ENCODE measurements around the gene FAF2. TPM values are rescaled to one million over a fixed set of nuclear protein-coding genes. Genes with fewer than 3 reads are reported as not detected.
"Not testable (repeated sequence)": the region's sequence is repeated elsewhere in the genome, so short reads cannot be mapped to it uniquely, and the experiment has no call there.

Gene FAF2
- total RNA-seq, 2 experiments from 2014 or later, result 30.0 to 32.8 TPM

DNA sequence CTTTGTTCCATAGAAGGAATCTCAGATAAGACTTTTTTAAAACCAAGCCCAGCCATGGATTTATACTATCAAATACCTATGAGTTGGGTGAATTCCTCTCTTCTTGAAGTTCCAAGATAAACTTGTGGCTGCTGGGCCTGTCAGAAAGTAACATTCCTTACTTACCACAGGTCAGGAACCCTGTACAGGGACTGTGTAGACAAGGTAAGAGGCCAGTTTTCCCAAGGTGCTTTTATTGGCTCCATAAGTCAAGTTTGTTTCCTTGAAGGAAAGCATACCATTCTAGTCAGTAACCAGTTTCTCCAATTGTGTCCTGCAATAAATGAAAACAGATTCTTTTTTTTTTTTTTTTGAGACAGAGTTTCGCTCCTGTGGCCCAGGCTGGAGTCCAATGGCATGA, 23.0 kb upstream of the FAF2 start:
- intact Hi-C loops (cut with micrococcal nuclease), result no loop called here
- Mint-ChIP-seq H3K27me3 (ENCODE audit: low read depth) (peaks cover 3% of the 10 kb centered on the region), H3K36me3 (ENCODE audit: low read depth) (no peaks in the 10 kb centered on the region), H3K4me3 (no peak overlapping the region), H3K9me3 (peaks cover 7% of the 10 kb centered on the region), H3K4me1 (ENCODE audit: low read depth) (no peaks in the 10 kb centered on the region), H3K27ac (no peak overlapping the region)
- DNase-seq, result no peak
- CTCF ChIA-PET, result no interaction called here

GRCh38 chr5:176425791-176426190, 22.4 kb upstream of the FAF2 start:
- intact Hi-C loops (cut with micrococcal nuclease), result no loop called here
- CTCF ChIA-PET, result interaction anchor here (0.6 kb wide), 2 partner anchors 12 to 23 kb away, joined by 3 read pairs; no protein-coding TSS in a partner anchor
- no peak overlapping the region for H3K4me3 Mint-ChIP-seq
- H3K9me3 Mint-ChIP-seq, result peaks cover 7% of the 10 kb centered on the region
- H3K4me1 Mint-ChIP-seq (ENCODE audit: low read depth), result no peaks in the 10 kb centered on the region
- peak overlapping the region; percentile 56 for H3K27ac Mint-ChIP-seq
- H3K36me3 Mint-ChIP-seq (ENCODE audit: low read depth), result no peaks in the 10 kb centered on the region
- H3K27me3 Mint-ChIP-seq (ENCODE audit: low read depth), result peaks cover 4% of the 10 kb centered on the region
- DNase-seq, result no peak

- no peak for DNase-seq
- H3K36me3 Mint-ChIP-seq (ENCODE audit: low read depth), result no peaks in the 10 kb centered on the region
- no peak overlapping the region for H3K4me3 Mint-ChIP-seq
- no peaks in the 10 kb centered on the region for H3K4me1 Mint-ChIP-seq (ENCODE audit: low read depth)
- H3K27ac Mint-ChIP-seq, result no peak overlapping the region
- peaks cover 4% of the 10 kb centered on the region for H3K27me3 Mint-ChIP-seq (ENCODE audit: low read depth)
- H3K9me3 Mint-ChIP-seq, result peaks cover 4% of the 10 kb centered on the region
- intact Hi-C loops (cut with micrococcal nuclease), result no loop called here
- CTCF ChIA-PET, result no interaction called here
Observed at GRCh38 chr5:176426876-176427275, 21.3 kb upstream of the FAF2 start.

DNA sequence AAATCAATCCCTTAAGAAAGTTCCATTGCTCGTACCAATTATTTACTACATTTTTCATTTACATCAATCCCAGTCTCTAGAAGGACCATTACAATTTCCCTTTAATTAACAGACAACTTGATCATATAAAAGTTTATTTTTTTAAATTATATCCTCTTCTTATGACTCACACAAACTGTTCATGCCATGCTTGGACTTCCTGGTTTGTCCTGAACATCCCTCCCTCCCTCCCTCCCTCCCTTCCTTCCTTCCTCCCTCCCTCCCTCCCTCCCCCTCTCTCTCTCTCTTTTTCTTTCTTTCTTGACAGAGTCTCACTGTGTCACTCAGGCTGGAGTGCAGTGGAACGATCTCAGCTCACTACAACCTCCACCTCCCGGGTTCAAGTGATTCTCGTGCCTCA, 20.2 kb upstream of the FAF2 start:
- H3K36me3 Mint-ChIP-seq (ENCODE audit: low read depth), result no peaks in the 10 kb centered on the region
- no peak overlapping the region for H3K4me3 Mint-ChIP-seq
- DNase-seq, result no peak
- peaks cover 4% of the 10 kb centered on the region for H3K9me3 Mint-ChIP-seq
- no peaks in the 10 kb centered on the region for H3K4me1 Mint-ChIP-seq (ENCODE audit: low read depth)
- H3K27ac Mint-ChIP-seq, result no peak overlapping the region
- intact Hi-C loops (cut with micrococcal nuclease), result no loop called here
- H3K27me3 Mint-ChIP-seq (ENCODE audit: low read depth), result peaks cover 4% of the 10 kb centered on the region
- CTCF ChIA-PET, result interaction anchor here (1.9 kb wide), 1 partner anchor 11 kb away, joined by 7 read pairs; no protein-coding TSS in a partner anchor

GRCh38 chr5:176429972-176430371, 18.2 kb upstream of the FAF2 start:
- CTCF ChIA-PET, result interaction anchor here (0.9 to 1.9 kb wide), 3 partner anchors 13 to 114 kb away, joined by 3 to 7 read pairs (median 5); no protein-coding TSS in a partner anchor
- H3K27ac Mint-ChIP-seq, result no peak overlapping the region
- peaks cover 4% of the 10 kb centered on the region for H3K27me3 Mint-ChIP-seq (ENCODE audit: low read depth)
- no peaks in the 10 kb centered on the region for H3K4me1 Mint-ChIP-seq (ENCODE audit: low read depth)
- H3K4me3 Mint-ChIP-seq, result no peak overlapping the region
- H3K9me3 Mint-ChIP-seq, result peaks cover 4% of the 10 kb centered on the region
- no peaks in the 10 kb centered on the region for H3K36me3 Mint-ChIP-seq (ENCODE audit: low read depth)
- no peak for DNase-seq
- intact Hi-C loops (cut with micrococcal nuclease), result no loop called here

DNA sequence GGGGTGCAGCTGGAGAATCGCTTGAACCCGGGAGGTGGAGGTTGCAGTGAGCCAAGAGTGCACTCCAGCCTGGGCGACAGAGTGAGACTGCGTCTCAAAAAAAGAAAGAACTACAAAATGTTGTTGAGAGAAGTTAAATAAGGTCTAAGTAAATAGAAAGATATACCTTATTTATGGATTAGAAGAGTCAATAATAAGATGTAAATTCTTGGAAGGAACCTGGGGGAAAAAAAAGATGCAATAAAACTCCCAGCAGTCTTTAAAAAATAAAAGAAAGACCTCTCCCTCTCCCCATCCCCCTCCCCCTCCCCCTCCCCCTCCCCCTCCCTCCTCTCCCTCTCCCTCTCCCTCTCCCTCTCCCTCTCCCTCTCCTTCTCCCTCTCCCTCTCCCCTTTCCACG, 15.5 kb upstream of the FAF2 start:
- Mint-ChIP-seq H3K27ac (no peak overlapping the region), H3K9me3 (no peaks in the 10 kb centered on the region), H3K27me3 (ENCODE audit: low read depth) (peaks cover 1% of the 10 kb centered on the region), H3K4me3 (no peak overlapping the region), H3K36me3 (ENCODE audit: low read depth) (no peaks in the 10 kb centered on the region), H3K4me1 (ENCODE audit: low read depth) (peaks cover 10% of the 10 kb centered on the region)
- intact Hi-C loops (cut with micrococcal nuclease), result no loop called here
- CTCF ChIA-PET, result no interaction called here
- DNase-seq, result no peak

- Mint-ChIP-seq H3K4me1 (ENCODE audit: low read depth) (peaks cover 10% of the 10 kb centered on the region), H3K36me3 (ENCODE audit: low read depth) (no peaks in the 10 kb centered on the region), H3K9me3 (no peaks in the 10 kb centered on the region), H3K27me3 (ENCODE audit: low read depth) (no peaks in the 10 kb centered on the region), H3K27ac (no peak overlapping the region), H3K4me3 (peak overlapping the region; percentile 37)
- CTCF ChIA-PET, result interaction anchor here (0.6 to 1.1 kb wide), 3 partner anchors 11 to 116 kb away, joined by 3 to 4 read pairs (median 3); no protein-coding TSS in a partner anchor
- intact Hi-C loops (cut with micrococcal nuclease), result no loop called here
- peak; percentile 18 for DNase-seq
Observed at GRCh38 chr5:176436656-176437055, 11.5 kb upstream of the FAF2 start.

- CTCF ChIA-PET, result interaction anchor here (1.9 kb wide), 1 partner anchor 9 kb away, joined by 9 read pairs; the partner anchor contains the start of gene FAF2
- intact Hi-C loops (cut with micrococcal nuclease), result loop anchor here (1.0 kb wide), 1 partner anchor 21 kb away; no protein-coding TSS in a partner anchor
- H3K9me3 Mint-ChIP-seq, result no peaks in the 10 kb centered on the region
- no peak overlapping the region for H3K4me3 Mint-ChIP-seq
- no peaks in the 10 kb centered on the region for H3K36me3 Mint-ChIP-seq (ENCODE audit: low read depth)
- no peak for DNase-seq
- no peaks in the 10 kb centered on the region for H3K27me3 Mint-ChIP-seq (ENCODE audit: low read depth)
- peaks cover 10% of the 10 kb centered on the region for H3K4me1 Mint-ChIP-seq (ENCODE audit: low read depth)
- H3K27ac Mint-ChIP-seq, result no peak overlapping the region
Observed at GRCh38 chr5:176438959-176439757, 9.0 kb upstream of the FAF2 start.

DNA sequence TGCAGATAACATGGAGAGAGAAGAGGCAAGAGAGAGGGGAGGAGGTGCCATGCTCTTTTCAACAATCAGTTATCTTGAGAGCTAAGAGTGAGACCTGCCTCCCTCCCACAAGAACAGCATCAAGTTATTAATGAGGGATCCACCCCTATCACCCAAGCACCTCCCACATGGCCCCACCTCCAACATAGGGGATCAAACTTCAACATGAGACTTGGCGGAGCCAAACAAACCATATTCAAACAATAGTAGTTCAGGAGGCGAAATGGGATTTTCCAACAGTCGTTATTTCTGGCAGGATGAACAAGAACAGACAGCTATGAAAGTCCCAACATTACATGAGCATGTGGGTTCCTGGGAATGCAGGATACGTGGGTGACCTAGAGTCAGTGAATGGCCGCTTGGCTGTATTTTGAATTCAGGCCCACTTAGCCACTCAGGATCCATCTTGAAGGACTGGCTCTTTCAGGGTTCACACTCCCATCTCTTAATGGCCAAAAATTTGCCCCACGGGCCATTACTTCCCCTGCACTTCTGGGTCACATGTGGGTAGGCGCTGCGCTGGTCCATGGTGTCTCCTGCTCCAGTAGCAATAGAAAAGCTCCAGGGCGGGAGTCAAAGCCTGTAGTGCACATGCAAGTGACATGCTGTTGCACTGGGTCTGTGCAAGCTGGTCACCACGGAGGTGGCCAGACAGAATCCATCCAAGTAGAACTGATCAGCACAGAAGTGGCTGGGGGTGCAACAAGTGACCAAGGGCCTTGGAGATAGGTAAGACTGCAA, 7.1 kb upstream of the FAF2 start:
- Mint-ChIP-seq H3K27me3 (ENCODE audit: low read depth) (no peaks in the 10 kb centered on the region), H3K4me1 (ENCODE audit: low read depth) (peaks cover 13% of the 10 kb centered on the region), H3K4me3 (no peak overlapping the region), H3K36me3 (ENCODE audit: low read depth) (no peaks in the 10 kb centered on the region), H3K27ac (no peak overlapping the region), H3K9me3 (no peaks in the 10 kb centered on the region)
- CTCF ChIA-PET, result interaction anchor here (1.1 kb wide), 1 partner anchor 133 kb away, joined by 3 read pairs; no protein-coding TSS in a partner anchor
- intact Hi-C loops (cut with micrococcal nuclease), result no loop called here
- DNase-seq, result no peak

DNA sequence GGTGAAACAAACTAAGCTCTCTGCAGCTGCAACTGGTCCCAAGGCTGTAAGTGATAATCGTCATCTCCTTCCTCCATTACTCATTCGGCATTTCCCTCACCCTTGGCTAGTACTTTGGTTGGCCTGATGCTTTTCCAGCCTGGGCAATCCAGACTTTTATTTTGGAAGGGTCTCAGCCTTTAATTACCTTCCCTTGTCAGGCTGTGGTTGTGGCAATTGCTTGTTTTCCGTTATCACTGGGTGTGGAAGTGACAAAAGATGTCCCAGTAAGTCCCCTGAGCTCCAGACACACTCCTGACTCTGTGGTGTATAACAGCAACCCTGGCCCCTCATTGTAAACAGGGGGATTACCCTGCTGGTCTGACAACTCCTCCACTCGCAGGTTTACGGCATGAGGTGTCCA, 6.3 kb upstream of the FAF2 start:
- intact Hi-C loops (cut with micrococcal nuclease), result no loop called here
- no peak for DNase-seq
- Mint-ChIP-seq H3K4me3 (no peak overlapping the region), H3K27me3 (ENCODE audit: low read depth) (no peaks in the 10 kb centered on the region), H3K4me1 (ENCODE audit: low read depth) (peaks cover 13% of the 10 kb centered on the region), H3K36me3 (ENCODE audit: low read depth) (no peaks in the 10 kb centered on the region), H3K27ac (no peak overlapping the region), H3K9me3 (no peaks in the 10 kb centered on the region)
- CTCF ChIA-PET, result interaction anchor here (1.1 kb wide), 2 partner anchors 26 to 132 kb away, joined by 3 read pairs; partner anchors contain the start of gene CLTB

GRCh38 chr5:176442911-176443310, 5.3 kb upstream of the FAF2 start:
- CTCF ChIA-PET, result interaction anchor here (0.9 to 1.1 kb wide), 2 partner anchors 26 to 27 kb away, joined by 3 read pairs; partner anchors contain the start of gene CLTB
- H3K4me1 Mint-ChIP-seq (ENCODE audit: low read depth), result peaks cover 13% of the 10 kb centered on the region
- intact Hi-C loops (cut with micrococcal nuclease); H3K9me3 Mint-ChIP-seq; DNase-seq; H3K27ac Mint-ChIP-seq; H3K4me3 Mint-ChIP-seq; H3K36me3 Mint-ChIP-seq (ENCODE audit: low read depth); H3K27me3 Mint-ChIP-seq (ENCODE audit: low read depth): not testable (repeated sequence)

GRCh38 chr5:176444742-176445141, 3.4 kb upstream of the FAF2 start:
- Mint-ChIP-seq H3K27ac (no peak overlapping the region), H3K4me3 (no peak overlapping the region), H3K4me1 (ENCODE audit: low read depth) (peaks cover 20% of the 10 kb centered on the region), H3K27me3 (ENCODE audit: low read depth) (no peaks in the 10 kb centered on the region), H3K36me3 (ENCODE audit: low read depth) (peaks cover 4% of the 10 kb centered on the region), H3K9me3 (no peaks in the 10 kb centered on the region)
- no peak for DNase-seq
- intact Hi-C loops (cut with micrococcal nuclease), result no loop called here
- CTCF ChIA-PET, result no interaction called here
